ENCODE results near the gene PCTP. TPM values are rescaled to one million over a fixed set of nuclear protein-coding genes. Genes with fewer than 3 reads are reported as not detected.

The PCTP gene
- polyA plus RNA-seq, 1 of the 3 experiments (the other 2 are of a cell fraction): 20.8 TPM

DNA sequence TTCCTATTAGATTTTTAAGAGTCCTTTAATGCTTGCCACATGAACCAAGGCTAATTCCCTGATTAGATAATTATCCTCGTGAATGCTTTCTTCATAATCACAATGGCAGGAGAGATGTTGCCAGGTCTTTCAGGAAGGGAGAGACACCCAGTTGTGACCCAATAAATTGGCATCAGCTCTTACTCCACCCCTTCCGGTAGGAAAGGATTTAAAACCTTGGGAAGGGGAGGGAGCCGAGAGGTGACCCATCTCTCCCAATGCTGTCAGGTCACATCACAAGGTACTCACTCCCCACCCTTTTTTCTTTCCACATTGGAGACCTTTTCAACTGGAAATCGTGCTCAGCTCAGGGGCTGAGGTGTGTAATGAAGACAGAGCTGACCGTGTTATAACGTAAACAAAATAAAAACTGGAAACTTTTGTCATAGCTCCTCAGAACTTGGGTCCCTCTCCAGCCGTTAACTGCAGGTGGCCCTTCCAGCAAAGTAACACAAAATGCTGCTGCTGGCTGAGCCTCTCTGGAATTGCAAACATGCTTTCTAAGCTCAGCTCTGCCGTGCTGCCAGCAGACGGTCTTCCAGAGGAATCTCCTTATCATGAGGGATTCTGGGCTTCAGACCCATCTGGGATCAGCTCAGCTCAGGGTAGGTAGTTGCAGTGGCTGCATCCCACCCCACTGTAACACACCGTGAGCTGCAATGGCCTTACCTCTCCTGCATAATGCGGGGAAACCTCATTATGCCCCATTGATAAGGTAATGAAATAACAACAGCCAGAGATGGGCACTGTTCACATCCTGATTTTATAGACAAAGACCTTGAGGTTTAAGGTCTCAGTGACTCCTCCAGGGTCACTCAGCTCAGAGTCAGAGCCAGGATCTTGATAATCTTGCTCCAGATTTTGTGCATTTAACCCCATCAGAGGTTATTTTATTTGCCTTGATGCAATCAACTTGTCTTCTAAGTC is 43.8 kb upstream of the PCTP start (continued):
- TF ChIP-seq CTCF (IDR thresholded peaks at IDR 0.05): no peak
- TF ChIP-seq ELF1 (IDR thresholded peaks at IDR 0.05): no peak
- TF ChIP-seq TCF12 (IDR thresholded peaks at IDR 0.05): no peak
- no peak for TF ChIP-seq PBX3 (IDR thresholded peaks at IDR 0.05)
- no peak for TF ChIP-seq YY1 (IDR thresholded peaks at IDR 0.05; ENCODE audit: low read depth)
- no peak for TF ChIP-seq ZBTB33 (IDR thresholded peaks at IDR 0.05; ENCODE audit: borderline replicate concordance, low read depth)
- TF ChIP-seq RXRA (IDR thresholded peaks at IDR 0.05; ENCODE audit: borderline replicate concordance, low read depth): no peak
- no peak for TF ChIP-seq TAF1 (IDR thresholded peaks at IDR 0.05; ENCODE audit: borderline replicate concordance, low read depth, low read length)
- no peak for TF ChIP-seq GABPA (IDR thresholded peaks at IDR 0.05; ENCODE audit: low read depth)
- TF ChIP-seq TEAD4 (IDR thresholded peaks at IDR 0.05; ENCODE audit: borderline replicate concordance, insufficient read depth): no peak

GRCh38 chr17:55708175-55708974 is 42.5 kb upstream of the PCTP start:
- POLR2A ChIA-PET: interaction anchor here (1.3 kb wide), 1 partner anchor 14 kb away, joined by 5 read pairs; no protein-coding TSS in a partner anchor
- H3K27me3 ChIP-seq (ENCODE audit: insufficient read depth): peaks cover 7% of the 10 kb centered on the region; the same call in 1 of the 2 replicates
- H3K9me3 ChIP-seq: no peaks in the 10 kb centered on the region
- H3F3A ChIP-seq (replicated peaks; ENCODE audit: insufficient read depth): no peaks in the 10 kb centered on the region
- peak overlapping the region in 1 of 2 experiments; percentile 82; a peak in 1 of 4 replicates for H3K27ac ChIP-seq (ENCODE audit: low read depth in 2 of 2, low read length in 1 of 2)
- no peak overlapping the region for H2AFZ ChIP-seq (ENCODE audit: low read depth)
- no peak for TF ChIP-seq CTCF (IDR thresholded peaks at IDR 0.05)
- no peak for TF ChIP-seq MXI1 (IDR thresholded peaks at IDR 0.05; ENCODE audit: low read depth, low read length)
- TF ChIP-seq CHD2 (IDR thresholded peaks at IDR 0.05; ENCODE audit: low read length, partially characterized antibody): no peak
- no peak for TF ChIP-seq SMC3 (IDR thresholded peaks at IDR 0.05; ENCODE audit: low read depth, low read length)
- TF ChIP-seq USF1 (IDR thresholded peaks at IDR 0.05; ENCODE audit: borderline replicate concordance, low read depth): no peak
- TF ChIP-seq FOXJ3 (CRISPR knock-in tag; IDR thresholded peaks at IDR 0.05): no peak
- H3K4me1 ChIP-seq (ENCODE audit: control insufficient read depth in 1 of 2, insufficient read depth in 2 of 2, low read depth in 1 of 2, low read length in 1 of 2): peaks cover 0 to 18% of the 10 kb centered on the region in 2 experiments; a peak in 2 of 4 replicates
- DNase-seq: no peak
- no peaks in the 10 kb centered on the region for H3K79me2 ChIP-seq (ENCODE audit: insufficient read depth)
- no peak overlapping the region for H3K9ac ChIP-seq
- CTCF ChIA-PET: interaction anchor here (0.9 to 4.6 kb wide), 9 partner anchors 8 to 181 kb away, joined by 3 to 42 read pairs (median 8); no protein-coding TSS in a partner anchor
- no peaks in the 10 kb centered on the region for H4K20me1 ChIP-seq (ENCODE audit: insufficient read depth)
- no peaks in the 10 kb centered on the region for H3K9me2 ChIP-seq
- H3K36me3 ChIP-seq (replicated peaks in 1 of 2; ENCODE audit: control insufficient read depth in 1 of 2, insufficient read depth in 2 of 2, low read length in 1 of 2): no peaks in the 10 kb centered on the region
- no peak overlapping the region for H3K4me3 ChIP-seq (ENCODE audit: low read depth in 2 of 2, low read length in 1 of 2)
- no peak overlapping the region for H3K4me2 ChIP-seq
- 84% methylated on average over 8 of the region's 8 CpGs for WGBS (ENCODE audit: low lambda C conversion rate)
